ENCODE data around the gene VWA5B2.

DNA sequence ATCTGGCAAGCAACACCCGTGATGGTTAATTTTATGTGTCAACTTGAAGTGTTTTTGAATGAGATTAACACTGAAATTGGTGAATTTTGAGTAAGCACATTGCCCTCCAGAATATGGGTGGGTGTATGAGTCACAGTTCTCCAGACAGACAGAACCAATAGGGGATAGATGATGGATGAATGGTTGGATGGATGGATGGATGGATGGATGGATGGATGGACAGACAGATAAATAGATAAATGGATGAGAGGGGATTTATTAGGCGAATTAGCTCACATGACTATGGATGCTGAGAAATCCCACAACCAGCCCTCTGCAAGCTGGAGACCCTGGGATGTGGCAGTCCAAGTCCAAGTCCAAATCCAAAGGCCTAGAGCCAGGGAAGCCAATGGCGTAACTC, 5.4 kb upstream of the VWA5B2 start:
- TF ChIP-seq, protein P1, sequence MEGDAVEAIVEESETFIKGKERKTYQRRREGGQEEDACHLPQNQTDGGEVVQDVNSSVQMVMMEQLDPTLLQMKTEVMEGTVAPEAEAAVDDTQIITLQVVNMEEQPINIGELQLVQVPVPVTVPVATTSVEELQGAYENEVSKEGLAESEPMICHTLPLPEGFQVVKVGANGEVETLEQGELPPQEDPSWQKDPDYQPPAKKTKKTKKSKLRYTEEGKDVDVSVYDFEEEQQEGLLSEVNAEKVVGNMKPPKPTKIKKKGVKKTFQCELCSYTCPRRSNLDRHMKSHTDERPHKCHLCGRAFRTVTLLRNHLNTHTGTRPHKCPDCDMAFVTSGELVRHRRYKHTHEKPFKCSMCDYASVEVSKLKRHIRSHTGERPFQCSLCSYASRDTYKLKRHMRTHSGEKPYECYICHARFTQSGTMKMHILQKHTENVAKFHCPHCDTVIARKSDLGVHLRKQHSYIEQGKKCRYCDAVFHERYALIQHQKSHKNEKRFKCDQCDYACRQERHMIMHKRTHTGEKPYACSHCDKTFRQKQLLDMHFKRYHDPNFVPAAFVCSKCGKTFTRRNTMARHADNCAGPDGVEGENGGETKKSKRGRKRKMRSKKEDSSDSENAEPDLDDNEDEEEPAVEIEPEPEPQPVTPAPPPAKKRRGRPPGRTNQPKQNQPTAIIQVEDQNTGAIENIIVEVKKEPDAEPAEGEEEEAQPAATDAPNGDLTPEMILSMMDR (IDR thresholded peaks at IDR 0.05; ENCODE audit: low read depth, low read length), result no peak
- TF ChIP-seq EZH2phosphoT487 (IDR thresholded peaks at IDR 0.05; ENCODE audit: low read depth), result no peak
